T-helper 22 cell (primary cell): ENCODE data around the gene CDR2.
A peak's percentile ranks its signal among the peaks of the same experiment; 100 is the strongest.
"Not testable (repeated sequence)": the region's sequence is repeated elsewhere in the genome, so short reads cannot be mapped to it uniquely, and the experiment has no call there.

Experiments used
- DNase-seq: peaks from one replicate; pipeline ENCODE4 v3.0.0-alpha.2; 2020; ENCODE audit warnings: low read depth

CDR2 gene

GRCh38 chr16:22375963-22376640, 1.7 kb upstream of the CDR2 start:
- no peak for DNase-seq

DNA sequence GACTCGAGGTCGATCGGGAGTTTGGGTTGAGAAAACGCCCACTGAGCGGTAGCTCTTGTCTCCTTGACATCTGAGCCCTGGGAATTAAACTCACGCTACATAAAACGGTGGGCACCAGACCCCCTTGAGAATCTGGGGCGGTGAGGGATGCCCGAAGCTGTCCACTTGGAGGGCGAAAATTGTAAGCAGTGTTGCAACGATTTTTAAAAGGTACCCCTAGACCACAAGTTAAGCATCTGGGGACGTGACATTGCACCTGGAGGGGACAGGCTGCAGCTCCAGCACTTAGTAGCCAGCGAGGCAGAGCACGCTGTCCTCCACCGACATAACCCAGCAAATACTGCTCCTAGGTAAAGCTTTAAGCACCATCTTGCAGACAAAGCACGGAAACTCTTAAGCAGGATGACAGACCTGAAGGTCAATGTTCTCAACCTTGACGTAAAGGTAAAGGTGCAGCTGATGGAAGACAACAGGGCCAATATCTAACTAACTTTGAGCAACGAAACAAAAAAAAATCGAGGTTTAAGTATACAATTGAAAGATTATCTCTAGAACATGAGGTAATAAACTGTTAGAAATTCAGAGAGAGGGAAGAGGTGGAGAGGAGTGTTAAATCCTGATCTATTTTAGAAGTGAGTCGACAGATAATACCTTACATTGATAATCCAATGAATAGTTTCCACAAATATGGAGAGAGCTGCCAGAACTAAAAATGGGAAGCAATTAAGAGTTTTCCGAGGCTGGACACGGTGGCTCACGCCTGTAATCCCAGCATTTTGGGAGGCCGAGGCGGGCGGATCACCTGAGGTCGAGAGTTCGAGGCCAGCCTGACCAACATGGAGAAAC, 921 bp upstream of the CDR2 start:
- no peak for DNase-seq

GRCh38 chr16:22373662-22374310, 633 bp downstream of the CDR2 start:
- DNase-seq, result peak; percentile 17

DNA sequence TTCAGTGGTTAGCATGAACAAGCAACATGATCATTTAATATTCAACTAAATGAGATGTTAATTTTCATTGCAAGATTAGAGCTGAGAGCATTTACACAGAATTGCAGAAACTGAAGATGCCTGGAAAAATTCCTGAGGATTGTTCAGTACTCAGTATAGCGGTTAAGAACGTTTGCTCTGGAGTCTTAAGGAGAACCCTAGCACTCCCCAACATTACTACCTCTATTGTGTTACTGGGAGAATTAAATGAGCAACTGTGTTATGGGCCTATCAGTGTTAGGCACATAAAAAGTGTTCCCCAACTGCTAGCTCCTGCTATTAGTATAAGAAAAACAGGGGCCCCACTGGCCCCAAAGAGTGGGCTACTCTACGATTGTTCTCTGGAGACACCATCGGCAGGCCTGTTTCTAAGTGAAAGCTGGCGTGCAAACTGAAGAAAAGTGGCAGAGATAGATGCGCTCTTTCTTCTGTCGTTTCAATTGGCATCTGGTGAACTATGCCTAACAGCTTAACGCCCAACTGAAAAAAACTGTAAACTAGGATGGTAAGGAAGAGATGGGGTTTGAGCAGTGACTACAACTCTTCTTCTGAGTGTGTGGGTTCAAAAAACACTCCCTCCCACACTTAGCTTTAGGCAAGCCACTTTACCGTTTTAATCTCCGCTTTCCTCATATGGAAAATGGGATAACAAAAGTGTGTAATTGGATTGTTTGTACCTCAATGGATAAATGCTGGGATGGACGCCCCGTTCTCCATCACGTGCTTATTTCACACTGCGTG, 1.3 kb downstream of the CDR2 start:
- DNase-seq, result no peak

DNA sequence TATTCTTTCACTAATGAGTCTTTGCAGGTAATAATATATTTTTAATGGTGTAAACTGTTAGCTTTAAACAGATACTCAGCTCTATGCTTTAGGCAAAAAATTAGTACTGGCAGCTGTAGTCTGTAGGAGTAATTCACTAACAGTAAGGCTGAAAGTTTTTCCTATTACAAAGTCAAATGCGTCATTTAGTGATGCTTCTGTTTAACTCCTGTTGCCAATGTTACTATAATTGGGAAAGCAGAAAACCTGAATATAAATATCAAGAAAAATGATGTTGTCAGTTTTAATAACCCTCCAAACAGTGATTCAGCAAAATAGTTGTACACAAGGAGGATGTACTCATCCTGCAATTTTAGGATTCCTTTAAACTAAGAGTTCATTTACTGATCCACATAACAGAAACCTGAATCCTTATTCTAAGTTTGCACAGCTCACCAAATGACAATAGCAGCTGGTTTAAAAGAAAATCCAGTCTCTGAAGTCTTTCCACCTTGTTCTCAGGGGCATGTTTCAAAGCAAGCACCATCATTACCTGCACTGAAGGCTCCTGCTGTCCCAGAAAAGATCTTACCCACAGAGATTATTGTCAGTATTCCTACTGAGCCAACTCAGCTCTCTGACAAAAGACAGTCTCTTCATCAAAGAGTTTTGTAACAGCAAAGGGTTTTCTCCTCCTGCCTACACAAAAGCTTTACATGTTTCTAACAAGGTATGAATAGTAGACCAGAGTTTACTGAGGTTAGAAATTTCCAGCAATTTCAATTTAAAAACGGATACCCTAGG, 4.2 kb downstream of the CDR2 start:
- DNase-seq, result no peak

GRCh38 chr16:22369221-22369811, 5.1 kb downstream of the CDR2 start:
- DNase-seq, result no peak

DNA sequence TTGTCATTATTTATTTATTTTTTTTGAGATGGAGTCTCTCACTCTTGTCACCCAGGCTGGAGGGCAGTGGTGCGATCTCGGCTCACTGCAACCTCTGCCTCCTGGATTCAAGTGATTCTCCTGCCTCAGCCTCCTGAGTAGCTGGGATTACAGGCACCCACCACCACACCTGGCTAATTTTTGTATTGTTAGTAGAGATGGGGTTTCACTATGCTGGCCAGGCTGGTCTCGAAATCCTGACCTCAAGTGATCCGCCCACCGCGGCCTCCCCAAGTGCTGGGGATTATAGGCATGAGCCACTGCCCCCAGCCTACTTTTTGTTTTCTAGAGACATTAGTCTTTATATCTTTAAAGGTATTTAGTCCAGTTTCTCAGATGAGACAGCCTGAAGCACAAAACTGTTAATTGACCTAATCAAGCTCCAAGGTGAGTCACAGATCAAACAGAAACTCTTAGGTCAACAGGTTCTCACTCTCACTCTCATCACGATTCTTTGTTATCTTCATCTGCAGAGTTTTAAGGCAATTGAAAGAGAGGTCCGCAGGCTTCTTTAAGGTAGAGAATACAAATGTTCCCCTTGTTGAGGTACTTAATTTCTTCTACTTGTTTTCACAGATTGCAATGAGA, 6.1 kb downstream of the CDR2 start:
- not testable (repeated sequence) for DNase-seq

DNA sequence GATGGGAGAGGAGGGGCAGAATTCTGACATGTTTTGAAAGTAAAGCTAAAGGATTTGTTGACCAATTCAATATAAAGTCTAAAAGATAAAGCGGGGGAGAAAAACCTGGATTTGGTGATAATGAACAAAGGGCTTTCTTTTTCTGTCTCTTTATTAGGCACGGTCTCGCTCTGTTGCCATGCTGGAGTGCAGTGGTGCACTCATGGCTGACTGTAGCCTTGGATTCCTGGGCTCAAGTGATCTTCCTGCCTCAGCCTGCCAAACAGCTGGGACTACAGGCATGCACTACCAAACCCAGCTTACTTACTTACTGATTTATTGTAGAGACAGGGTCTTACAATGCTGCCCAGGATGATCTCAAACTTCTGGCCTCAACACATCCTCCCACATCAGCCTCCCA, 7.5 kb downstream of the CDR2 start:
- no peak for DNase-seq

DNA sequence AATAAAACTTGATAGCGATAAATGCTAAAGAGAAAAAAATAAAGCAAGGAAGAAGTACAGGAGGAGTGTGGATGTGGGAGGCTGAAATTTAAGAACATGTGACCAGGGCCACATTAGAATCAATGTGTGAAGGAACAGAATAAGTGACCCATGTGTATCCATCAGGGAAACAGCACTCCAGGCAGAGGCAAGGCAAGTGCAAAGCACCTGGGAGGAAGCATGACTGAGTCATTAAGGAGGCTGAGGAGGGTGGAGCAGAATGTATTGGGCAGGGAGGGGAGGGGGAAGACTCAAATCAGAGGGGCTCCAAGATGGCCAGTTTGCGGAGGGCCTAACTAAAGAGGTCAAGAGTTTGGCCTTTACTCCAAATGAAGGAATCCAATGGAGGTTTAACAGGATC, 8.0 kb downstream of the CDR2 start:
- no peak for DNase-seq

DNA sequence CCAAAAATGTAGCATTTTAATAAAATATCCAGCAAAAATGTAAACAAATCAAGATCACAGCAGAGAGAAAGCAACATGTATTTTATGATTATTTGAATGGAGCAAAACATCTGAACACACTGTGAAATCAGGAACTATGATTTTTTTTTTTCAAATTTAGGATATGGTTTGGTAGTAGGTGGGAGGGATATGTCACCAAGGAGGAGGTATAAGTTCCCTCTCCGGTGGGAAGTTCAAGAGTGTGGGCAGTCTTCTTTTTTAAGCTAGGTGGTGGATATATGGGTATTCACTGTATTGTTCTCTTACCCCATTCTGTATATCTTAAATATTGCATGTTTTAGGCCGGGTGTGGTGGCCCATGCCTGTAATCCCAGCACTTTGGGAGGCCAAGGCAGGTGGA, 10.2 kb downstream of the CDR2 start:
- no peak for DNase-seq

GRCh38 chr16:22360963-22361659, 13.3 kb downstream of the CDR2 start:
- DNase-seq, result no peak

GRCh38 chr16:22359679-22360078, 14.7 kb downstream of the CDR2 start:
- no peak for DNase-seq

DNA sequence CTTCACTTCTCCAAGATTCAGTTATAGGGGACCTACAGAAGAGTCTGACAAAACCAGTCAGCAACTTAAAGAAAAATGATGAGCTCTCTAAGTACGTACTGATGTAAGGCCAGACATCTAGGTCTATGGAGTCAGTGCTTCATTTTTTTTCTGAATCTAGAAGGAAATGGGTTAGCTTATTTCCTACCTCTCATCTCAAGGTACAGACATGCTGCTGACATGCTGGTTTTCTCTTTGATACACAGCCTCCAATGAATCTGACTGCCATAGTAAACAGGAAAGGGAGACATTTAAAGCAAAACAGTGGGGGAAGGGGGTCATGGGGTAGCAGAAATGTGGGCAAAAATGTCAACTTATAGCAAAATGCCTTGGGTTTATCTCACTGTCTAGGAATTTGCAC, 16.4 kb downstream of the CDR2 start:
- no peak for DNase-seq

DNA sequence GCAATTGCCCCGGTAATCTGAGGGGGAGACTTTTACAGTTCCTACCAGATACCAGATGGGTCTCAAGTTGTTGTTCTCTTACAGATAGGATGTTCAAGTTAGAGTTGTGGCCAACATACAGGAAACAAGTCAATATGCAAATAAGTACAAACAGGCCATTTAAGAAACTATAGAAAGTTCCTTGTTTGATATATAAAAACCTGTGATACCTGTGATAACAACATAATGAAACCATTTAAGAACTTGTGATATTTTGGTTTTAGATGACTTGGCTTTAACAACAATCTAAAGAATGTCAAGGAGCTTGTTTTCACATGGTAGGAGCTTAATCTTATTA, 16.8 kb downstream of the CDR2 start:
- DNase-seq, result no peak

DNA sequence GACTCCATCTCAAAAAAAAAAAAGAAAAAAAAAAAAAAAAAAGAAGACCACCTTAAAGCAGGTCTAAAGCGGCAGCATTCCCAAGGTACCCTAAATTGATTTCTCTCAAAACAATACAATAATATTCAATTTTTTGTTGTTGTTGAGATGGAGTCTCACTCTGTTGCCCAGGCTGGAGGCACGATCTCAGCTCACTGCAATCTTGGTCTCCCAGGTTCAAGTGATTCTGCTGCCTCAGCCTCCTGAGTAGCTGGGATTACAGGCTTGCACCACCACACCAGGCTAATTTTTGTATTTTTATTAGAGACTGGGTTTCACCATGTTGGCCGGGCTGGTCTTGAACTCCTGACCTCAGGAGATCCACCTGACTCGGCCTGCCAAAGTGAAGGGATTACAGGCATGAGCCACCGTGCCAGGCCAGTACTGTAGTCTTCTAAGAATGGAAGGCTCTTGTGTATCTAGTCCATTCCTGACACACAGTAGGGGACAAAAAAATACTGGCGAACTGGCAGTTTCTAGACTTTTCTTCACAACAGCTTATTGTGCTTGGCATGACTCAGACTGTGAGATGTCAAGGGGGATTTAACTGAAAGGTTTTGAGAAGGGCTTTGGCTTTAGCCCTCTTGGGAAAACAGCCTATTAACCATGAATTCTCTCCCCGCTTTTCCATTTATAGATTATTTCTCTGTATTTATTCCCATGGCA, 17.3 kb downstream of the CDR2 start:
- DNase-seq, result no peak

- no peak for DNase-seq
Measured at GRCh38 chr16:22355487-22355908, 18.9 kb downstream of the CDR2 start.

GRCh38 chr16:22353933-22354541, 20.4 kb downstream of the CDR2 start:
- no peak for DNase-seq

GRCh38 chr16:22353191-22353919, 21.1 kb downstream of the CDR2 start:
- no peak for DNase-seq
